IPS DF 19.7 (cell line): ENCODE data around the gene TTC34.

Experiments used
- DNase-seq: peaks from one replicate; pipeline ENCODE4 v3.0.0-alpha.2; 2013; ENCODE audit warnings: low read depth, low spot score

Gene TTC34

DNA sequence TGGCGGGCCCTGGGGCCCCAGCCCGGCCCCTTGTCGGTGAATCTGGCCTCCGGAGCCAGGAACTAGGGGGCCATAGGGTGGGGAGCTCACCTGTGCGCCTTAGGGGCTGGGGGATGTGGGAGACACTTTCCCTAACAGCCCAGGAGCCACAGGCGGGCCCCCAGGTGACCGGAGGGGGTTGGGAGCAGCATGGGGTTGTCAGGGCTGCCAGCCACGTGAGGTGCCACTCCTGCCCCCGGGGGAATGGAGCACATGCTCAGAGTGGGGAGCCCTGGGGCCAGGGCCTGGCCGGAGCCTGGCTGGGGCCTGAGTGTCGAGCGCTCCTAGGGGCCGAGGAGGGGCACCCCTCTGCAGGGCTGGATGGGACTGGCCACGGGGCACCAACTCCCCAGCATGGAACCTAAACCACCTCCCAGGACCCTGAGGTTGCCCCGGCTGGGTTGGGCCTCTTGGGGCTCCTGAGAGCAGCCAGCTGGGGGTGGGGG lies 195.1 kb downstream of the TTC34 start:
- DNase-seq, result no peak

DNA sequence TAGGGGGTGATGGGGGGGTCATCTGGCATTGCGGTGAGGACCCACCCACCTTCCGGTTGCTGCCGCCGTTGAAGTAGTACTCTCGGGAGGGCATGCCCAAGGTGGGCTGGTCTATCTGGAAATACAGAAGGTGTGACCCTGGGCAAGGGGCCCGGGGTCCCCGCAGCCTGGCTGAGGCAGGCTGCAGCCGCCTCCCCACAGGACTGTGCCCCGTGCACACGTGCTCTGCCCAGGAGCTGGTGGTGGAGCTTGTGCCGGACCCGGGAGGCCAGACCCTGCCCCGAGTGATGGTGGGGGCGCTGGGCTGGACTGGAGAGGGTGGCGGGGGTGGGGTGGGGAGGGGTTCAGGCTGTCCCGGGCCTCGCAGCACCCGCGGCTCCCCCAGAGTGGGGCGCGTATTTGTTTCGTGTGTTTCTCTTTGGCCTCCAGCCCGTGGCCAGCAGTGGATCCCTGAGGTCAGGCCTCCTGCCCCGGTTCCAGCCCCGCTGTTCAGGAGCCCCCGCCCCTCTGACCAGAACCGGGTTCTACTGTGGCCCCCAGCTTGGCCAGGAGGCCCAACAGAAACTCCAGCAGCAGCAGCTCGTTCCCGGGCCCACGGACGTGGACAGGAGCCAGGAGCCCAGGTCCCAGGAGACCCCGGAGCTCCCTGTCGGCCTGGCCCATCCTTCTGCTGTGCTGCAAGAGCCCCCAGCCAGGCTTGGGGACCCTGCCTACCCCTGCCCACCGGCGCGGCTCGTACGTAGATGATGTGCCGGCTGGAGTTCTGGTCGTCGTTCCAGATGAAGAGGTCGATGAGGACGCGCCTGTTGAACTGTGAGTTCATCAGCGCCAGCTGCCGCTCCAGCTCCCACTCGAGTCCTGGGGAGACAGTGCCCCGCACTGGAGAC lies 195.7 kb downstream of the TTC34 start:
- no peak for DNase-seq

DNA sequence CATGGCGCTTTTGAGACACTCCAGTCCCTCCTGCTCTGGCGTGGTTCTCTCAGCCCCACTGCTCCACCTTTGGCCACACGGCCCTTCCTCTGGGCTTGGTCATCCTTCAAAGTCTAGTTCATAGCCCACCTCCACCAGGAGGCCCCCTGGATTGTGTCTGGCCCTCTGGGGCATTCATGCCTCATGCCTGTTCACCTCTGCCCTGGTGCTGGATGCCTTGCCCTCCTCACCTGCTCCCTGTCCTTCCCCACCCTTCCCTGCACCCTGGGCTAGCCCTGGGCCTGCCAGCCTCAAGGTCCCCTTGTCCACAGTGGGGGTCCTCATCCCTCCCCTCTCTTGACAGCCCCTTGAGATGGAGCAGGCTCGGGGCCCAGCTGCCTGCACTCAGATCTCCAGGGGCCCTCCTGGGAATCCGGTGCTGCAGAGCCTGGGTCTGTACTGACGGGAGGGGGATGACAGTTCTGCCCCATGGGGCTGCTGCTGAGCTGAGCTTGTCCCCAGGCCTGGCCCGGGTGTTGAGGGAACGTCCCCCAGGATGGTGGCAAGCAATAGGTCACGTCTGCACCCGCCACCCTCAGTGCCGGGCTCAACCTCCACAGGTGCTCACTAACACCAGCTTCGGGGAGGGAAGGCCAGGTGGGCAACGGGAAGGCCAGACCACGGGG lies 196.5 kb downstream of the TTC34 start:
- DNase-seq, result no peak

DNA sequence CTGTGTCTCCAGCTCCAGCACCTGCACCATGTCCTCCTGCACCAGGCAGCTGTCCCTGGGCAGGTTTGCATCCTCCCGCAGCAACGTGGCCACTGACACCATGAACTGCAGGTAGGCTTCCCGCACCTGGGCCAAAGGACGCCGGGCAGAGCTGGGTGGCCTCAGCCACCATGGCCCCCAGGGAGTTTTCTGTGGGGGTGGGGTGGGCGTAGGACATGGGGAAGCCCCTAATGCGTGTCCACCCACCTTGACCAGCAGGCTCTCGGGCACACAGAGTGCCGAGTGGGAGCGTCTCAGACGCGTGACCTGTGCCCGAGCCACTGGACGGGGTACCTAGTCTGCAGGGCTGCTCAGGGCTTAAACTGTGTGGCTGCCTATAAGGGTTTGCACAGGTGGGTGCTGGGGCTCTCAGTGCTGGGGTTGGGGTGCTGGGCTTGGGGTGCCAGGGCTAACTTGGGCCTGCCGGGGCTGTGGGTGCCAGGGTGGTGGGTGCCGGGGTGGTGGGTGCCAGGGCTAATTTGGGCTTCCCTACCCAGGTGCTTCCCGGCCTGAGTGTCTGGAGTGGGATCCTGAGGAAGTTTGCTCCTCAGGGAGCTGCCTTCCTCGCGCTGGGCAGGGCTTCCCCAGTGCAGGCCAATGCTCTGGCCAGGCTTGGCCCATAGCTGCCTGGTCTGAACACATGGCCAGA lies 197.2 kb downstream of the TTC34 start:
- no peak for DNase-seq

DNA sequence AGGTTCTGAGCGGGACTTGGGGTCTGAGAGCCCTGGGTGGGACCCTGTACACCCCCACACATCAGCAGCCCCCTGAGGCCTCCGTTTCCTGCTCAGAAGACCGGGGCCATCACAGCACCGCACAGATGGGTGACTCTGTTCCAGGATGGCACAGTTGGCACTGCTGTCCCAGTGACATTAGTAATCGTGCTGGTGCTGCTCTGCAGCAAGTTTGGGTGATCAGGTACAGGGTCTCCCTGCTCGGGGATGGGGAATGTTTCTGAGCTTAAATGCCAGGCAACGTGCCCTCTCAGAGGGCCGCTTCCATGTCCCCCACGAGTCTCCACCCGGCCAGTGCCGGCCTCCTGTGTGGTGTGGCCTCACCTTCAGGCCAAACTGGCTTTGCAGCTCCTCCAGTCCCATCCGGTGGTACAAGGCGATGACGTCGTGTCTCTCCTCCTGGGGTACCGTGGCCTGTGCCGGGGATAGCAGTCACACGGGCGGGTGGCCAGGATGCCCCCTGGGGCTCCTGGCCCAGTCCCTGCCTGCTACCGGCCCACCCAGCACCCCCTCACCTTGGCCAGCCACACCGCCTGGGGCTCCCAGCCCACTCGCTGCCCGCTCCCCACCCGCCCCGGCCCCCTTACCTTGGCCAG lies 197.9 kb downstream of the TTC34 start:
- DNase-seq, result no peak

DNA sequence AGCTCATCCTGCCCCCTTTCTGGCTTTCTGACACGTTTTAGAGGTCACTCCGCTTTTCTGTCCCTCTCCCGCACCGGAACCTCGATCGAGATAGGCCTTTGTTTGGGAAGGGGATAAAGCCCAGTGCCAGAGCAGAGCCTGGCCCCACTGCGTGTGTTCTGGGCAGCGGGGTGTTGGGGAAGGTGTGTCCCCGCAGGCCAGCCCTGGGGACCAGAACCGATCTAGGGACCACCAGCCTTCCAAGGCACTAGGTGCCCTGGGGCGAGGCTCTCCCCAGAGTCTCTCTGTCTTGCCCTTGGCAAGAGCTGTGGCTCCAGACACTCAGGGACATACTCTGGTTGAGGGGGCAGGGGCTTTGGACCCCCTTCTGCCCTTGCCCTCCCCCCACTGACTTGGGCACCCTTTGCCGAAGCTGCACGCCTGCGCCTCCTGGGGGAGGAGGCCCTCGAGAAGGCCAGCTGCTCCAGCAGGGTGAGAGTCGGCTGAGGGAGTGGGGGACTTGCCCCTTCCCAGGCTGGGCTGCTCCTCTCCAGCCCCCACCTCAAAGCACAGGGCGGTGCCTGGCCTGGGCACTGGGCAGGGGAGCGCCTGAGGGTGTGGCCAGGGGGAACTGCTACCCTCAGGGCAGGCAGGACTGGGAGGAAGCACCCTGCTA lies 198.5 kb downstream of the TTC34 start:
- no peak for DNase-seq

DNA sequence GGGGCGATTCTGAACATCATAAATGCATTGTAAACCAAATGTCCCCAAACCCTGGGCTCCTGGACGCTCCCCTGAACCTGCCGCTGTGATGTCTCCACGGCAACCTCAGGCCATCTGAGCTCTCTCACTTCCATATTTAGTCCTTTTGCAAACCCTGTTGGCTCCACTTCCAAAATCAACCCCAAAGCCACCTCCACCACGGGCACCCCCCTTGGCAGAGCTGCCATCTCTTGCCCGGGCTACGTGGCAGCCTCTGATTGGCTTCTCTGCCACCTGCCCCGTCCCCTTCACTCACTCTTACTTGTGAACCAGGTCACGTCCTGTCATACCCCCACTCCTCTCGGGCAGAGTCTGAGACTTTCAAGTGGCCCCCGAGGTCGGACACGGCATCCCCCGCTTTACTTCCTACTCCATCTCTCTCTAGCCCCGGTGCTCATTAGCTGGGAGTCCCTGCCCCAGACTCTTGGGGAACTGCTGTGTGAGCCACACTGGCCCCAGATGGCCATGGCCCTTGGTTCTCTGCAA lies 199.1 kb downstream of the TTC34 start:
- DNase-seq, result no peak

DNA sequence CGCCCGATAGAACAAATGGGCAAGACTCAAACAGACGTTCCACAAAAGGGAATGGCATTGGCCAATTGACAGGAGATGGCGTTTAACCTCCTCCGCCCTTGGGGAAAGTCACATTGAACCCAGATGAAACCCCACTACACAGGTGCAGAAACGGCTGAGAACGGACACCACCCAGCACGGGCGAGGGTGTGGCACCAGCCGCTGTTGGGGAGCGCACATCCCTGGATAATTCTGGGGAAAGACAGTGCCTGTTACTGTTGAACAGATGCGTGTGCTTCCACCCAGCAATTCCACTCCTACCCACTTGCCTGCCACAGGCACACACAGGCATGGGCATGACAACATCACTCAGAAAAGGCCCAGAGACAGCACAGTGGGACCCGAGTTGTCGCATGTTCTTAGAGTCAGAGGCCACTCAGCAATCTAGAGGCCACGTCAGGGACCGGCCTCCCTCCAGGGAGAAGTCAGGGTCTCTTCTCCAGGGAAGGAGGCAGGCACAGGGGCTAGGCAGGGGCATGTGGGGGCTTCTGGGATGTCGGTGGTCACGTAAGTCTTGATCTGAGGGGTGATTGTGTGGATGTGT lies 199.7 kb downstream of the TTC34 start:
- no peak for DNase-seq

DNA sequence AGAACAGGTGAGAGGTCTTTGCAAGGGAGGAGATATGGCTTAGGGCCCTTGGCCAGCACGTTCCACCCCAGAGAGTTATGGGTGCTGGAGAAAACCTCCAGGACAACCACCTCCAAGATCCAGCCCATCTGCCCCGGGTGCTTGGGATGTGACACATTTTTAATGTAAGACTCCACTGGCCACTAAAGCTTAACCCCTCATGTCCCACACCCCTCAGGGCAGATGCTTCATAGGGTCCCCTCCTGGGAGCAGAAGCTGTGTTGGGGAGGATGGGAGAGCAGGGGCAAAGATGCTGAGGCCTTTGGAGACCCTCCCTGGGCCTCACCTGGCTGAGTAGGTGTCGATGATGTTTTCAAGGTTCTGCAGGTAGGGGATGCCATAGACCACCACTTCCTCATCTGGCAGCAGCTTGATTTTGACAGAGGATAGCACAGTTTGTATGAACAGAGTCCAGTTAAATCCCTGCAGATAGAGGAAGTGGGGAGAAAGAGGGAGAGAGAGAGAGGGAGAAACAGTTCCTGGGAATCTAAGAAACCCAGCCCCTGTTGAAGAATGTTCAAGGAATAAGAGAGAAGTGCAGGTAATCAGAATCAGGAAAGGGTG lies 203.1 kb downstream of the TTC34 start:
- DNase-seq, result no peak

DNA sequence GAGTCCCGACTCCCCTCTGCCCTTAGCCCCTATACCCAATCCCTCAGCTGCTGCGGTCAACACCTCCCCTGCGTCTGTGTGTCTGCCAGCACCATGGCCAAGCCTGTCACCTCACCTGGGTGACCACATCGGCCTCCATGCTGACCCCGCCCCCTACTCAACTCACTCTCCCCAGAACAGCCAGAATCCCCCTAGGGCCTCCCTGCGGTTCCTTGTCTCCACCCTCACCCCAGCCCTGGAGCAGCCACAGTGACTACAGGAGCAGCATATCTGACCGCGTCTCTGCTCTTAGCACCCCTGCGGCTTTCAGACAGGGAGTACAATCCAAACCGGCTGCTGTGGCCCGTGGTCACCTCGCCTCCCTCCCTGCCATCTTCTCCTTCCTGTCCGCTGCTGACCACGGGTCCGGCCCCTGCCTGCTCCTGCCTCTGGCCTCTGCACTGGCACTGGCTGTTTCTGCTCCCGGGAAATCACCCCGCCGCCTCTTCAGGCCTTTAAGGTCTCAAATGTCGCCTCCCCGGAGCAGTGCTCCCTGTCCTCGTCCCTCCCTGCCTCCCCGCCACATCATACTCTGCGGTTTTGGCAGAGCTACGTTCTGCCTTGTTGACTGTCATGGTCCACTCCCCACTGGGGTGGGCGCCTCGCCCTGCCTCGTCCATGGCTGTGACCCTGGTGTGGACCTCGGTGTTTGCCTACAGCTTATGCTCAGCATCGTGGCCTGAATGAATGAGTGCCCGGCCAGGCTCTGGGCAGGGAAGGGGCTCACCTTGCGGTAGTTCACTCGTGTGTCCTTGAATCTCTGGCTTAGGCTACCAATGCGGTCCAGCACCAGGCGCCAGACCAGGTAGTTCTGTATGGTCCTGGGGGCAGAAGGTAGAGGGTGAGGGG lies 203.8 kb downstream of the TTC34 start:
- DNase-seq, result no peak

DNA sequence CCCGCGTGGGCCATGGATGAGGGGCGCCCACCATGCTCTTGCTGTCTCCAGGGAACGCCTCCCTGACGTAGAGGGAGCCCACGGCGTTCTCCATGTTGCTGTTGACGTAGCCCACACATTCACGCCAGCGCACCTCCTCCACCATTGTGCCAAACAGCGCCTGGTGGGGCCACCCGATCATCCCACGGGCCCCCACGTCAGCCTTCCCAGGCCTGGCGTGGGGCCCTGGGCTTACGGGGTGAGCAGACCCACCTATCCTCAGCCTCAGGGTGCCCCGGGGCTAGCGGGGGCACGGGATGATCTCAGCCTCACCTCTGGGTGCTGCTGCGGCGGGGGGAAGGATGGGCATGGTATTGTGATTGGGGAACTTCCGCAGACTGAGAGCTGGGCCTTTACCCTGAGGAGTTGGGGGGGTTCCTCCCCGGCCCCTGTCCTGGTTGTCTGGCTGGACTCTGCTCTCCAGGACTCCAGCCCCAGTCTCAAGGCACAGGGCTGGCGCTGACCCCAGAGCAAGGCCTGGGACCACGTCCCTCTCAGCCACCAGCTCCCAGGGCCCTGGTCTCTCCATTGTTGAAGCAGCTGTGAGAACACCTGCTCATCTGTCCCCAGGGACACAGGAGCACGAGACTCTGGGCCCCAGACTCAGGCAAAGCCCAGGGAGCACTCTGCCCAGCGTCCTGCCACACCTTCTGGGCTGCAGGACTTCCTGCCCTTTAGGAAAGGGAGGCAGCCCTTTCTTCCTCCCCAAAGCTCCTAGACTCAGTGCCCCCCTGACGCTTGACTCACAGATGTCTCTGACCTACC lies 204.8 kb downstream of the TTC34 start:
- no peak for DNase-seq

DNA sequence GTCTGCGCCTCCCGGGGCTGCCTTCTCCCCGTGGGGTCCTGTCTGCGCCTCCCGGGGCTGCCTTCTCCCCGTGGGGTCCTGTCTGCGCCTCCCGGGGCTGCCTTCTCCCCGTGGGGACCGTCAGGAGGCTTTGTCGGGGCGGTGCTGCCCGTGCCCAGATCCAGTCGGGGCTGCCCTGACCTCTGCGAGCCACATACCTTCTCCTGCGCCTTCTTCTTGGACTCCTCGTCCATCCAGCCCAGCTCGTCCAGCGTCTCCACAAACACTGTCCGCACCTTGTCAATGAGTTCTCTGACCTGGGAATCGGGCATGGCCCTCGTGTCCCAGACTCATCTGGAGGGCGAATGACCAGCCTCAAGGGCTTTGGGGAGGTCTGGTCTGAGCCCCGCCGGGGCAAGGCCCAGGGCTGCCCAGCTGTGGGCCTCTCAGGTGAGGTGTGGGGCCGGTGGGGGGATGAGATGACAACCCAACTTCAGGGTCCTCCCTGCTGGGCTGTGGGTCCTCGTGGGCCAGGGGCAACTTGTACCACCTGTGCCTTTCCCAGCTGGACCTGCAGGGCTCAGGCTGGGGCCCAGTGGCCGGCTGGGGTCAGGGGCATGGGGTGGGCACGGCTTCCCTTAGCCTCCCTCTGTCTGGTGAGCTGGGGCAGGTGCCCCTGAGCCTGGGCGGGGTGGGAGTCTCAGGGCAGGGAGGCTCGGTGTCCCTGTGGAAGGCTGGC lies 205.5 kb downstream of the TTC34 start:
- DNase-seq, result no peak

DNA sequence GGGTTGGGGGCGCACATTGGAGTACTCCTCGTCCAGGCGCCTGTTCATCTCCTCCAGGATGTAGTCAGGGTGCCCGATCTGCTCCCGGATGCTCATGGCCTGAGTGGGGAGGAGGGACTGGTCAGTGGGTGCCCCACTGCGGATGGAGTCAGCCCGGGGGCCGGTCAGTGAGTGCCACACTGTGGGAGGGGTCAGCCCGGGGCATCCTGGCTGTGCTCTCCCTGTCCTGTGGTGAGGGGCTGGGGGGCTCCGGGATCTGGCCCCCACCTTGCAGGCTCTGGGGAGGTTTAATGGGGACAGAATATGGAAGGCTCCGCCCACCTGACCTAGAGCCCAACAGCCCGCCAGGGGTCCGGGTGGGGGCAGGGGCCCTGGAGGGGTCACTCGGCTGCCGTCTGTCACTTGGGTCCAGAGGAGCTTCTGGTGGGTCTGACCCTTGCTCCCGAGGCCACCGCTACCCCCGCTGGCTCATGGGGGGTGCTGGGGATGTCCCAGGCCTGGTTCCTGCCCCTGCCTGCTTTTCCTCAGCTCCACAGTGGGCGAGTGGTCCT lies 206.2 kb downstream of the TTC34 start:
- DNase-seq, result no peak

DNA sequence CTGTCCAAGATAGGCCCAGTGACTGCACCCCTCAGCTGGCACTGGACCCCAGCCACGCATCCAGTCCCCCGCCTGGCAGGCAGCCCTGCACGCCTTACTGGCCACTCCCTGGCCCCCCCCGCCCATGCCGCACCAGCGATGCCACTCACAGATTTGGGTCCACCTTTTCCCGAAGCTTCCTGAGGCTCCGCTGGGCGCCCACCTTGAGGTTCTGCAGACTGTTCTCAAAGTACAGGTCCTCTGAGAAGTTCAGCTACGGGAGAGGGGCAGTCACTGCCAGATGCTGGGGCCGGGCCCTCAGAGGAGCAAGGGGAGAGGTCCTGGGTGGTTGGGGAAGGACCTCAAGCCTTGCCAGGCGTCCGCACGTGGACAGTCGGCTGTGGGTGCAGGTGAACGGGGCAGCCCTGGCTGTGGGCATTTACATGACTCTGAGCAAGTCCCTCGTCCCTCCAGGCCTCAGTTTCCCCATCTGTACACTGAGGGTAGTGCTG lies 206.8 kb downstream of the TTC34 start:
- DNase-seq, result no peak

DNA sequence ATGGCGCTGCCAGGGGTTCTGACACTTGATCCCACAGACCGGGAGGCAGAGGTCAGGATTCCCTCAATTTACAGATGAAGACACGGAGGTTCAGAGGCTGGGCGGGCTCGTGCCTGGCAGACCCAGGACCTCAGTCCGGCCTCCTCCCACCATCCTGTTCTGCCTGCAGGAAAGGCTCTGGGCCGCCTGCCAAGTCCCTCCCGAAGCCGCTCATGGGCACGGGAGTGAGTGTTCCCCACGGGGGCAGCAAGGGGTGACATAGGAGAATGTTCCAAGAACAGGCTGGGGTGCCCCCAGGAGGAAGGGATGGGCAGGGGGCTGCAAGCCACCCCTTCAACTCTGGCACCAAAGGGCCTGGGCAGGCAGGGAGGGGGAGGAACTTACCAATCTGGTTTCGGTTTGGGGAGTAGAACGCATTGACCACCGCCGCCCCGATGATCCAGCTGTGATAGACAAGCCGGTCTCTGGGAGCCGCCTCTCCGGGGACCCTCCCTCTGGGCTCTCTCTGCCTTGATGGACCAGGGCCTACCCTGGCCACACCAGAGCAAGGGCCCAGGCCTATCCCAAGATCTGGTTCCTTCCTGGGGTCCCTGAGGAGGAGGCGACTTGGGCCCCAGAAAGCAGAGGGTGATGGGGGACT lies 207.4 kb downstream of the TTC34 start:
- DNase-seq, result no peak

DNA sequence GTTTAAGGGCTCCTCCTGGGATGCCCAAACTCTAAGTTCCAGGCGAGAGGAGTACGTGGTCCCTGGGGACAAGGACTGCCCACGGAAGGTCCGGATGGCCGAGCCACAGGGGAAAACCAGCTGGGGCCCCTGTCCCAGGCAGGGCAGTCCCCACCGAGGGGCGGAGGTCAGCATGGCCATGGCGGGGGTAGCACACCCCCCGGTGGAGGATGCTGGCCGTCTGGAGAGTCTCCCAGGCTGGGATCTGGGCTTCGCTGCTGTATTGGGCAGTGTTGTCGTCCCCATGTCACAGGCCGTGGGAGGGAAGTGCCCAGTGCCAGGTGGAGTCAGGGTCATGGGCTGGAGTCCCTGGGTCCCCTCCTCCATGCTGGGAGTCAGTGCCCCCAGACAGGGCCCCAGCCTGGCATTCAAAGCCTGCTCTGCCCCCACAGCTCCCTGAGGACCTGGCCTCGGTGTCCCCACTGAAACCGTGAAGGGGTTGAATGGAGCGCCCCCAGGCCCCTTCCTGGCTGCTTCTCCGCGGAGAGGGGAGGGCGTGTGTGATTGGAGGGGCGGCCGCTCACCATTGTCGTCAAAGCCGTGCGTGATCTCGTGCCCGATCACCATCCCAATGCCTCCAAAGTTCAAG lies 208.1 kb downstream of the TTC34 start:
- DNase-seq, result no peak
